ENCODE results near the gene DDAH1.
"Not testable (repeated sequence)": the region's sequence is repeated elsewhere in the genome, so short reads cannot be mapped to it uniquely, and the experiment has no call there.

DDAH1 gene

DNA sequence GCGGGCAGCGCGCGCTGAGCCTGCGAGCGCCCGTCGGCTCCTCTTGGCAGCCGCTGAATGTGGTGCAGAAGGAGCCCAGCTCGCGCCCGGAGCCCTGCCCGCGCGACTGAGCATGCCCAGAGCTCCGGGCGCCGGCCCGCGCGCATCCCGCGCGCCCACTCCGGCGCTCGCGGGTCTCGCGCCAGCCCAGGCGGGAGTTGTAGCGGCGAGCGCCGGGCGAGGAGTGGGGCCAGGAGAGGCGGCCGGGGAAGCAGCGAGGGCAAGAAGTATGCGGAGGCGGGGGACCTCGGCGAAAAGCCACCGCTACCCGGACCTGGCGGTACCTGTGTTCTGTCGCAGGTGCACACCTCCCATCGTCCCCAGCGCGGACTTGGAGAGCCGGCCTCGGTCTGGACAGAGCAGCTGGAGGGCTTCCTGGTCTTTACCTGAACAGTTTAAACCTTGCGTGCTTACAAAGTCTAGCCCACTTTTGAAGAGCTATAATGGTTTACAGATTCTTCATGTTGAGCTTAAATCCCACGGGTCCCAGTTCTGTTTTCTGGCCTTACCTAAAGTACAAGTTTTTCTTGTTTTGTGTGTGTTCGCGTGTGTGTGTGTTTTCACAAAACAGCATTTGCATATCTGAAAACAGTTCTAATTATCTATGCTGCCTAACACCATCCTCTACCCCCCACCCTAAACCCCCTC lies at the start of gene DDAH1:
DDAH1 (minus strand) TSS at position 61 of the 687 bp plus-strand sequence. CDS start 114 bp downstream, outside the sequence.
- intact Hi-C loops (cut with DNase I), result loop anchor here (10.0 kb wide), 1 partner anchor 130 kb away; no protein-coding TSS in a partner anchor

GRCh38 chr1:85513998-85514397 lies 49.0 kb upstream of the DDAH1 start:
- DNase-seq; intact Hi-C loops (cut with DNase I): not testable (repeated sequence)

More for the DNA sequence above, at the start of gene DDAH1:
- DNase-seq, result peak in 9 of 10 donors; percentile 28 to 94 (median 59)

DNA sequence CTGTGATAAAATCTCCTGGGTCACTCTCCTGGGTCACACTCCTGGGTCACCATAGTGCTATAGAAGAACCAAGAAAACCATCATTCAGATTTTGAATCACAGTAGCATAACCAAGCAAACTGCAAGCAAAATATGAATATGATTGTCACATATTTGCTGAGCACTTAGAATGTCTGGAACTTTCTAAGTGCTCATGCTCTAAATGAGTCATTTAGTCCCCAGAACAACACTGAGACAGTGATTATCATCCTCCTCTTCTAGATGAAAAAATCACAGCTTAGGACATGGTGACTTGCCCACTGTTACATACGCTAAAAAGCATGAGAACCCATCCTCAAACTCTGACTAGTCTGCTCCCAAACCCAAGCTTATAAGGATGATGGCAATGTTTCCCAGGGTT lies 39.5 kb upstream of the DDAH1 start:
- intact Hi-C loops (cut with DNase I), result no loop called here
- DNase-seq, result no peak

DNA sequence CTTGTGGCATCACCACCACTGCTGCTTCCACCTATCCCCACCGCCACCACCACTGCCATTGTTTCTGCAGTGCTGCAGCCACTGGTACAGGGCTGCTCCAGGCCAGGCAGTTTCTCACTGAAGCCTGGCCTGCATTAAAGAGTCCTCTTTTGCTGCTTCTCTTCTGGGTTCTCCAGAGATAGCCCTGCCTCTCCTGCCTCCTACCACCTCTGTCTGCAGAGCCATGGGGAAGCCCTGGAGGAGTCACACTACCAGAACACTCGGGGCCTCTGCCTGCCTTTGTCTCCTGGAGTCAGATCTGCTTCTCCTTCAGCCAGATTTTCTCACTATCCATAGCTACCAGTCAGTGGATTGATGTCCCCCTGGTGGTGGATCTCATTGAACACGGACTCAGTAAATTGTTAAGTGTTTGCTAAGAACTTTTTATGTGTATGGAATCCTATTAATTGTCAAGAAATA lies 37.7 kb upstream of the DDAH1 start:
- no peak for DNase-seq
- intact Hi-C loops (cut with DNase I), result no loop called here

- DNase-seq, result no peak
- intact Hi-C loops (cut with DNase I), result no loop called here
Observed at GRCh38 chr1:85502171-85502570, 37.2 kb upstream of the DDAH1 start.

GRCh38 chr1:85501355-85501898 lies 36.5 kb upstream of the DDAH1 start:
- intact Hi-C loops (cut with DNase I), result no loop called here
- no peak for DNase-seq

DNA sequence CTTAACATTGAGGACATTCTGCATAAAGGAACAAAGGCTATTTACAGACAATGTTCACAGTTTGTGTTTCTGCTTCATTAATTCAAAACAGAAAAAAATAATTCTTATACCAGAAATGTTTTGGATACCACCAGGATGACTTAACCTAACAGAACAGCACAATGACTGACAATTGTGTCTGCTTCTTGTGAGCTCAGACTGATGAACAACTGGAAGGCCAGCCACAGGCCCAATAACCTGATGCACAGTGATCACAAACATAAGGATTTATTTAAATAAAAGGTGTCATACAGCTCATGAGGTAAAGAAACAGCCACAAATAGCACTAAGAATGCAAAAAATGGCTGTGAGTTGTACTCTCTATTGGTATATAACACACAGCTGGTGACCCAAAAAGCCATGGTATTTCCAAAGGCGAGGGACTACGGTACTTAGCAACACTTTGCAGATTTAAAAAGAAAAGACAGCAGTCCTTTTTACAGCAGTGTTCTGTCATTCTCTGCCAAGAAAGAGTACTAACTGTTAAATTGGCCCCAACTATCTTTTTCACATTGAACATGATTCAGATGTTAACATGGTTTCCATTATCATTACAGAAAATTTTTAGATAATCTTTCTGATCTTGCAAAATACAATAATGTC lies 32.1 kb upstream of the DDAH1 start:
- intact Hi-C loops (cut with DNase I), result no loop called here
- DNase-seq, result no peak

GRCh38 chr1:85495556-85495955 lies 30.6 kb upstream of the DDAH1 start:
- intact Hi-C loops (cut with DNase I), result no loop called here
- no peak for DNase-seq

DNA sequence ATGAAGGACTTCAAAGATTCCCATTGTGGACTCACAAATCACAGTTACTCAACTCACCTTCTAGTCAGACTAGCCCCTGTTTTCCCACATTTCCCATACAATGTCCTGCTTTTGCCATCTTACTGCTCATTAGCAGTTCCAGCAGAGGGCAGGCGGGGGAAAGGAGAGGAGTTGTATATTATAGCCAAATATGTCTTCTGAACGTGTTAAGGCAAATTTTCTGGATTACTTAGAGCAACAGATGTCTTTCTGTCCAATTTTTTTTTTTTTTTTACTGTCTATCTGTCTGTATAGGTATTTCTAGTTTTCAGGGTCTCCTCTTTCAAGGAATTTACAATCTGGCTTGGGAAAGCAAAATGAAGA lies 29.9 kb upstream of the DDAH1 start:
- no peak for DNase-seq

DNA sequence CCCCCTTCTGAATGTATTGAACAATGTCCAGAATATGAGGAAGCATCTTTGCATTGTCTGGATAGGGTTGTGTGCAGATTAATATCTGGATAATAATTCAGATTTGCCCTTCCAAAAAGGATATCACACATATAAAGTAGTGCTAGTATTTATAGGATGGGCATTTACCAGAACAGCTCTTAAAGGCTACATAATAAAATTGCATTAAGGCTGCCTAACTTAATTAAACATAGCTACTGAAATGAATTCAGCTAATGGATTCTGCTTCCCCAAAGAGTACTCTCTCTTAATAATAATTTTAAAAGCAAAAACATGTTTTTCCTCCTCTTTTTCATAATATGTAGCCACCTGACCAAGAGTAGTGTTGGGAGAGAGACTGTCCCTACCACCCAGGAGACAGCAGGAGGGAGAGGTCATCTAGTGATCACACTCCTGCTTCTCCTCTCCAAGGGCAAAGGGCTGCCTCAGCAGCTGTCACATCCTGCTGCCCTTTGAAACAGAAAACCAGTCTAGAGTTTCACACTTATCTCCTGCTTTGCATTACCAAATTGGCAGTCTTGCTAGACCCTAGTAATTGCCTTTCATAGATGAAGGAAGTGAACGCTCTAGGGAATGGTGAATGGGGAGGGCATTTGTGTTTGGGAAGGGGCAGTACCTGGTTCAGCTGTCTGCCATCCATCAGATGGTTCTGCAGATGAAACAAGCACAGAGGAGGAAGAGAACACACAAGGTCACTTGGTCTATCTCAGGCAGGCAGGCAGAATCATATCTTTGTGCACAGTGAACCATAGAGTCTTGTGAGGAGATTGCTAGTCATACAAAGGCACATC lies 29.3 kb upstream of the DDAH1 start:
- intact Hi-C loops (cut with DNase I), result no loop called here

More for the DNA sequence above, 29.9 kb upstream of the DDAH1 start:
- intact Hi-C loops (cut with DNase I), result no loop called here

GRCh38 chr1:85490270-85490985 lies 25.5 kb upstream of the DDAH1 start:
- intact Hi-C loops (cut with DNase I), result no loop called here
- DNase-seq, result no peak

More for the DNA sequence above, 29.3 kb upstream of the DDAH1 start:
- DNase-seq, result no peak

DNA sequence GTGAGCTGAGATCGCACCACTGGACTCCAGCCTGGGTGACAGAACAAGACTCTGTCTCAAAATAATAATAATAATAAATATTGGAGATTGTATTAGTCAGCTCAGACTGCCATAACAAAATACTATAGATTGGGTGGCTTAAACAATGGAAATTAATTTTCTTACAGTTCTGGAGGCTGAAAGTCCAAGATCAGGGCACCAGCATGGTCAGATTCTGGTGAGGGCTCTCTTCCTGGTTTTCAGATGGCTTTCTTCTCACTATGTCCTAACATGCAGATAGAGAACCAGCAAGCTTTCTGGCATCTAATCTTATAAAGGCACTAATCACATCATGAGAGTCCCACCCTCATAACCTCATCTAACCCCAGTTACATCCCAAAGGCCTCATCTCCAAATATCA lies 23.2 kb upstream of the DDAH1 start:
- intact Hi-C loops (cut with DNase I), result no loop called here
- DNase-seq, result no peak

DNA sequence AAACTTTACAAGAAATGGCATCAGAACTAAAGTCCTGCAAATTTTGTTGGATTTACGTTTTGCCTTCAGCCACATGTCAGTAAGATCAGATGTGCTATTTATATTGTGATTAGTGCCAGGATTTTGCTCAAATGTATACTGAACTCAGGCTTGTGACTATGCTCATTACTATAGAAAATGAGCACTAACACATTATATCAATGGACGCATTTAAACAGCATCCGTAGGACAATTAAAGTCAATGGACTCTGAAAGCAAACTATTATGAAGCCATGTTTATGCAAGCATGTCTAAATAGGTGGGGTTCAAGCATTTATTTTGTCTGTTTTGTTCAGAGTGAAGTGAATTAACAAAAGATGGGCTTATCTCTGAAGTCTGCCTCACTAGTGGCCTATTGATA lies 20.6 kb upstream of the DDAH1 start:
- DNase-seq, result no peak
- intact Hi-C loops (cut with DNase I), result no loop called here

DNA sequence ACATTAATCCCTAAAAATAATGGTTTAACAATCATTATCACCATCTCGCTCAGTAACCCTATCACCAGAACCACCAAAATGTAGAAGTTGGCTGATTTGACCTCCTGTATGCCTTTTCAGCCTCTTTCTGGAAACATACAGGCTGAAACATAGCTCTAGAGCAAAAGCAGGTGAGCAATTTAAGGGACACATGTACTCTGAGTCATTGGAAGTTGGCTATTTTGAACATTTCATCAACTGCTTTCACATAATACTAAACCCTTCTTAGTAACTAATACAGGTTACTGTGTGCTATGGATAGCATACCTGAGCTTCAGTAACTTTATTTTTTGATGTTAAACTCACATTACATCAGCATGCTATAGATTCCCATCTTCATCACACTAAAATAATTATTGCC lies 19.8 kb upstream of the DDAH1 start:
- no peak for DNase-seq
- intact Hi-C loops (cut with DNase I), result no loop called here

- intact Hi-C loops (cut with DNase I), result no loop called here
- no peak for DNase-seq
Observed at GRCh38 chr1:85484264-85484663, 19.3 kb upstream of the DDAH1 start.

GRCh38 chr1:85481688-85482087 lies 16.7 kb upstream of the DDAH1 start:
- no peak for DNase-seq
- intact Hi-C loops (cut with DNase I), result no loop called here

DNA sequence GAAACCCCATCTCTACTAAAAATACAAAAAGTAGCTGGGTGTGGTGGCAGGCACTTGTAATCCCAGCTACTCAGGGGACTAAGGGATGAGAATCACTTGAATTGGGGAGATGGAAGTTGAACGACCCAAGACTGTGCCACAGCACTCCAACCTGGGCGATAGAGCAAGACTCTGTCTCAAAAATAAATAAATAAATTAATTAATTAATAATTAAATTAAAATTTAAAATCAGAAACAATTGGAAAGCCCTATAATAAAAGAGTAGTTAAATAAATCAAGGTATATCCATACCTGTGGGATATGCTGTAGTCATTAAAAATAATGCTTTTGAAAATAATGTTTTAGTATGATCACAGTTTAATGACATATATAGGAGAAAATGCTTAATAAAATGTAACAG lies 15.6 kb upstream of the DDAH1 start:
- no peak for DNase-seq
- intact Hi-C loops (cut with DNase I), result no loop called here

DNA sequence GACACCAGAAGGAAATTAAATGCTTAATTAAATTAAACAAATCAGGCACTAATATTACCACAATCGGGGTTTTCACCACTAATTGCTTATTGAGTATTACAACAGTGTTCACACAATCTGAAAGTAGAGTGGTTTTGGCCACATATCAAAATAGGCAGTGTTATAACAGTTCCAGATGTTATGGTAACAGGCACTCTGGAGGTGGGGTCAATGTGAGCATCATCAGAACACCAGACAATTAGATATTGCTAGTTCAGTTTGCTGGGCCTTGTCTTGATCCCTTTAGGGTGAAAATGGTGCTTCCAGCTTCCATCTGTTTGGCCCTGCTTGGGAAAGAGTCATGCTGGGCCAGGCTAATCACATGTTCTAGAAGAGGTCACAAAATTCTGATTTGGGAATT lies 14.5 kb upstream of the DDAH1 start:
- DNase-seq, result no peak
- intact Hi-C loops (cut with DNase I), result no loop called here

DNA sequence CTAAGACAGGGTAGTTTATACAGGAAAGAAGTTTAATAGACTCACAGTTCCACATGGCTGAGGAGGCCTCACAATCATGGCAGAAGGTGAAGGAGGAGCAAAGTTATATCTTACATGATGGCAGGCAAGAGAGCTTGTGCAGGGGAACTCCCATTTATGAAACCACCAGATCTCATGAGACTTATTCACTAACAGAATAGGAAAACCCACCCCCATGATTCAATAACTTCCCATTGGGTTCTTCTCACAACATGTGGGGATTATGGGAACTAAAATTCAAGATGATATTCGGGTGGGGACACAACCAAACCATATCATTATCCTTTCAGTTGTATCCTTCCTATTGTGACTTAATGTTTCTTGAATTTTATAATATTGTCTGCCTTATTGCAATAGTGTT lies 13.4 kb upstream of the DDAH1 start:
- DNase-seq, result no peak
- intact Hi-C loops (cut with DNase I), result no loop called here

- DNase-seq, result no peak
- intact Hi-C loops (cut with DNase I), result no loop called here
Observed at GRCh38 chr1:85475055-85475454, 10.1 kb upstream of the DDAH1 start.

Data from posterior cingulate gyrus (tissue), 11 donors.